B cell (primary cell): Measurements from ENCODE around the gene DYNC1I1. TPM values are rescaled to one million over a fixed set of nuclear protein-coding genes. Genes with fewer than 3 reads are reported as not detected.

ENCODE experiments used
- ATAC-seq: fragments of 200-7000 bp; cut with Tn5 transposase; one replicate; pipeline ENCODE4 v1.10.0; 2021; ENCODE audit warnings: low read depth, mild to moderate bottlenecking, moderate number of reproducible peaks, moderate library complexity
- CTCF ChIA-PET: fragments of 350-600 bp; sonication (Branson Sonifier 250); formaldehyde crosslinking; loops from one replicate; lab custom pipeline; 2021; ENCODE audit warnings: antibody characterized with exemption, inconsistent platforms; lab: Charles Lee
- POLR2A ChIA-PET: fragments of 350-600 bp; sonication (Branson Sonifier 250); formaldehyde crosslinking; loops from one replicate; lab custom pipeline; 2021; ENCODE audit warnings: antibody characterized with exemption; lab: Charles Lee
- DNase-seq: peaks from one replicate; pipeline ENCODE4 v3.0.0; 2013
- H2AFZ ChIP-seq: 2 replicates; pipeline ENCODE4 v1.6.1; 2012; ENCODE audit warnings: mild to moderate bottlenecking, low read depth, low read length; ENCODE audit not compliant: insufficient read depth, poor library complexity, severe bottlenecking
- H3K27ac ChIP-seq, 2 donors: 1 replicate in 1 of 2; 2 replicates in 1 of 2; pipeline ENCODE4 v1.5.1; 2012 to 2013; ENCODE audit warnings: low read length in 2 of 2, mild to moderate bottlenecking in 2 of 2, moderate library complexity in 1 of 2
- H3K27me3 ChIP-seq, 4 experiments: fragments of 200-600 bp in 1 of 4; sonication (generic) in 1 of 4; replicated peaks in 1 of 4; 1 replicate in 2 of 4; 2 replicates in 2 of 4; pipeline versions ENCODE4 v1.6.1 to v1.7.0; 2013 to 2016; ENCODE audit warnings: low read length in 3 of 4, mild to moderate bottlenecking in 2 of 4, mixed read lengths in 1 of 4, moderate library complexity in 1 of 4; ENCODE audit not compliant: insufficient read depth in 4 of 4, control insufficient read depth in 3 of 4; ENCODE audit errors: control extremely low read depth in 1 of 4
- H3K36me3 ChIP-seq, 2 experiments: replicated peaks in 1 of 2; 1 replicate in 1 of 2; 2 replicates in 1 of 2; pipeline versions ENCODE4 v1.6.1 to v1.7.1; 2013; ENCODE audit warnings: low read length in 1 of 2; ENCODE audit not compliant: insufficient read depth in 2 of 2, control insufficient read depth in 1 of 2; ENCODE audit errors: control extremely low read depth in 1 of 2, extremely low read depth in 1 of 2
- H3K4me1 ChIP-seq, 2 donors: fragments of 200-600 bp in 1 of 2; sonication (generic) in 1 of 2; 1 replicate in 1 of 2; 2 replicates in 1 of 2; pipeline versions ENCODE4 v1.5.1 to v1.6.1; 2013 to 2017; ENCODE audit warnings: low read length in 2 of 2; ENCODE audit not compliant: control insufficient read depth in 2 of 2, insufficient read depth in 2 of 2
- H3K4me2 ChIP-seq: replicated peaks from 2 replicates; pipeline ENCODE3; 2012; ENCODE audit warnings: mild to moderate bottlenecking, low read depth, low read length; ENCODE audit not compliant: poor library complexity, severe bottlenecking
- H3K4me3 ChIP-seq, 5 experiments: fragments of 200-600 bp in 1 of 5; sonication (generic) in 1 of 5; 1 replicate in 3 of 5; 2 replicates in 2 of 5; pipeline versions ENCODE4 v1.5.1 to v1.7.0; 2011 to 2016; ENCODE audit warnings: low read length in 4 of 5, mild to moderate bottlenecking in 4 of 5, low read depth in 2 of 5, control low read depth in 1 of 5, moderate library complexity in 1 of 5; ENCODE audit not compliant: insufficient read depth in 1 of 5; ENCODE audit errors: control extremely low read depth in 1 of 5, extremely low read depth in 1 of 5
- H3K79me2 ChIP-seq: fragments of 200-600 bp; sonication (generic); one replicate; pipeline ENCODE4 v1.6.0; 2016; ENCODE audit warnings: low read length; ENCODE audit not compliant: control insufficient read depth, insufficient read depth
- H3K9ac ChIP-seq: fragments of 200-600 bp; sonication (generic); 2 replicates; pipeline ENCODE4 v1.6.1; 2017; ENCODE audit warnings: mild to moderate bottlenecking, low read length, moderate library complexity
- H3K9me3 ChIP-seq, 3 donors: one replicate each; pipeline versions ENCODE4 v1.6.1 to v1.7.1; 2013; ENCODE audit warnings: low read length in 2 of 3; ENCODE audit not compliant: control insufficient read depth in 2 of 3, insufficient read depth in 1 of 3; ENCODE audit errors: control extremely low read depth in 1 of 3
- H4K20me1 ChIP-seq: 2 replicates; pipeline ENCODE4 v1.6.0; 2012; ENCODE audit warnings: mild to moderate bottlenecking, low read length; ENCODE audit not compliant: insufficient read depth, control insufficient read depth, poor library complexity, severe bottlenecking
- H3K27ac Mint-ChIP-seq: one replicate; pipeline ENCODE4 v1.8.0; 2021; ENCODE audit warnings: mixed read lengths
- H3K27me3 Mint-ChIP-seq: one replicate; pipeline ENCODE4 v1.8.0; 2021; ENCODE audit warnings: mixed read lengths
- H3K4me1 Mint-ChIP-seq: one replicate; pipeline ENCODE4 v1.8.0; 2021; ENCODE audit warnings: mixed read lengths
- H3K4me3 Mint-ChIP-seq: one replicate; pipeline ENCODE4 v1.8.0; 2021; ENCODE audit warnings: mixed read lengths
- H3K9me3 Mint-ChIP-seq: one replicate; pipeline ENCODE4 v1.8.0; 2022; ENCODE audit warnings: mixed read lengths; ENCODE audit not compliant: insufficient read depth
- EZH2 ChIP-seq: IDR thresholded peaks from 2 replicates; pipeline ENCODE4 v1.6.1; 2012; ENCODE audit warnings: borderline replicate concordance, low read depth, mild to moderate bottlenecking, moderate library complexity, low read length; ENCODE audit not compliant: insufficient read depth, poor library complexity, severe bottlenecking
- WGBS: methylation state at CpG from one replicate; pipeline ENCODE4 v1.1.5; 2013; ENCODE audit warnings: missing lambda C conversion rate; ENCODE audit not compliant: insufficient coverage; 5-methylcytosine and 5-hydroxymethylcytosine counted together
- intact Hi-C: fragments of 100-400 bp; cut with micrococcal nuclease; formaldehyde crosslinking; loops from one replicate; pipeline ENCODE4 v1.10.0; 2022
- polyA plus RNA-seq: library from polyadenylated mRNA; depleted of rRNA; stranded (reverse); fragments of >200 nt; gene quantifications from 2 replicates; pipeline ENCODE4 v1.2.3, GENCODE V29; 2012
- total RNA-seq, 2 donors: library from RNA; stranded (reverse); fragments of 120-200 nt in 1 of 2; gene quantifications; 1 replicate in 1 of 2; 2 replicates in 1 of 2; pipeline versions ENCODE4 v1.2.3 to v1.2.4, GENCODE V29; 2013 to 2022
- TF ChIP-seq, protein P1 (sequence below): fragments of 200-600 bp; IDR thresholded peaks from one replicate; pipeline ENCODE4 v1.8.0; 2022; ENCODE audit warnings: antibody characterized with exemption, mild to moderate bottlenecking

Gene DYNC1I1
- total and polyA plus RNA-seq, 2 donors (not counting 1 experiment from before 2014, with no cell fraction given): not detected

DNA sequence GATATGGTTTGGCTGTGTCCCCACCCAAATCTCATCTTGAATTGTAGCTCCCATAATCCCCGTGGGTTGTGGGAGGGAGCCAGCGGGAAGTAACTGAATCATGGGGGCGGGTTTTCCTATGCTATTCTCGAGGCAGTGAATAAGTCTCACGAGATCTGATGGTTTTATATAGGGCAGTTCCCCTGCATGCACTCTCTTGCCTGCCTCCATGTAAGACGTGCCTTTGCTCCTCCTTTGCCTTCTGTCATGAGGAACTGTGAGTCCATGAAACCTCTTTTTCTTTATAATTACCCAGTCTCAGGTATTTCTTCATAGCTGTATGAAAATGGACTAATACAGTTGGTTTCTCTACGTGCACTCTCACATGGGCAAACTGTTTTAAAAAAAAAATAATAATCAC is 341.8 kb downstream of the DYNC1I1 start:
- no peaks in the 10 kb centered on the region for H3K27me3 ChIP-seq
- Mint-ChIP-seq H3K27ac (no peak overlapping the region), H3K27me3 (peaks cover 22% of the 10 kb centered on the region), H3K4me1 (no peaks in the 10 kb centered on the region), H3K9me3 (peaks cover 2% of the 10 kb centered on the region), H3K4me3 (no peak overlapping the region)
- no peaks in the 10 kb centered on the region for H3K4me1 ChIP-seq
- no peaks in the 10 kb centered on the region for H3K36me3 ChIP-seq
- CTCF ChIA-PET: no interaction called here
- no peak overlapping the region for H2AFZ ChIP-seq
- no peaks in the 10 kb centered on the region for H3K79me2 ChIP-seq
- H3K27ac ChIP-seq: no peak overlapping the region
- no peak overlapping the region for H3K4me2 ChIP-seq
- intact Hi-C loops: no loop called here
- 88% methylated on average over 3 of the region's 7 CpGs for WGBS
- no peak for ATAC-seq
- POLR2A ChIA-PET: no interaction called here
- no peak overlapping the region for H3K4me3 ChIP-seq
- H3K9me3 ChIP-seq: peaks cover 0 to 3% (median 0%) of the 10 kb centered on the region in 3 donors
- no peak overlapping the region for H3K9ac ChIP-seq
- H4K20me1 ChIP-seq: no peaks in the 10 kb centered on the region
- DNase-seq: no peak
- TF ChIP-seq EZH2: no peak
- TF ChIP-seq, protein P1, sequence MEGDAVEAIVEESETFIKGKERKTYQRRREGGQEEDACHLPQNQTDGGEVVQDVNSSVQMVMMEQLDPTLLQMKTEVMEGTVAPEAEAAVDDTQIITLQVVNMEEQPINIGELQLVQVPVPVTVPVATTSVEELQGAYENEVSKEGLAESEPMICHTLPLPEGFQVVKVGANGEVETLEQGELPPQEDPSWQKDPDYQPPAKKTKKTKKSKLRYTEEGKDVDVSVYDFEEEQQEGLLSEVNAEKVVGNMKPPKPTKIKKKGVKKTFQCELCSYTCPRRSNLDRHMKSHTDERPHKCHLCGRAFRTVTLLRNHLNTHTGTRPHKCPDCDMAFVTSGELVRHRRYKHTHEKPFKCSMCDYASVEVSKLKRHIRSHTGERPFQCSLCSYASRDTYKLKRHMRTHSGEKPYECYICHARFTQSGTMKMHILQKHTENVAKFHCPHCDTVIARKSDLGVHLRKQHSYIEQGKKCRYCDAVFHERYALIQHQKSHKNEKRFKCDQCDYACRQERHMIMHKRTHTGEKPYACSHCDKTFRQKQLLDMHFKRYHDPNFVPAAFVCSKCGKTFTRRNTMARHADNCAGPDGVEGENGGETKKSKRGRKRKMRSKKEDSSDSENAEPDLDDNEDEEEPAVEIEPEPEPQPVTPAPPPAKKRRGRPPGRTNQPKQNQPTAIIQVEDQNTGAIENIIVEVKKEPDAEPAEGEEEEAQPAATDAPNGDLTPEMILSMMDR: no peak

DNA sequence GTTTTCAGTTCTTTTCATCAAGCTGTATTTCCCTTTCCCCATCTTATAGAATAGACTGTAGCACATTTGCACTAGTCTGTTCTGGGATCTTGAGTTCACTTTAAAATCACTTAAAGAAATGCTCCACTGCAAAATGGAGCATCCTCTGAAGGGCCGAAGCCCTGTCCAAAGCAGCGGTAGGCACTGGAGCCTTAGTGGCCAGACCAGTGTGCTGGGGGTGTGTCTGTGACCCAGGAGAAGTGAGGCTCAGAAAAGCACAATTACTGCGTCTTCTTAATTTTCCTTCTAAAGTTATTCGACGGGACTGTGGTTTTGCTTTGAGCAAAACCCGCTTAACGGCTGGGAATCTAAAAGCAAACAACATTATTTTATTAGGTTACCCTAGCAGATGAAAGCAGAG is 343.8 kb downstream of the DYNC1I1 start:
- intact Hi-C loops: no loop called here
- Histone ChIP-seq H2AFZ (no peak overlapping the region), H3K27ac (no peak overlapping the region), H3K27me3 (no peaks in the 10 kb centered on the region), H3K9ac (no peak overlapping the region), H3K79me2 (no peaks in the 10 kb centered on the region), H3K36me3 (peaks cover 0 to 5% of the 10 kb centered on the region in 2 experiments), H3K4me1 (no peaks in the 10 kb centered on the region), H3K4me2 (no peak overlapping the region), H3K9me3 (peaks cover 0 to 3% (median 0%) of the 10 kb centered on the region in 3 donors), H4K20me1 (no peaks in the 10 kb centered on the region), H3K4me3 (no peak overlapping the region)
- no peak for TF ChIP-seq EZH2
- TF ChIP-seq, protein P1: no peak
- ATAC-seq (no peak), DNase-seq (no peak)
- Mint-ChIP-seq H3K27ac (no peak overlapping the region), H3K27me3 (peaks cover 11% of the 10 kb centered on the region), H3K9me3 (peaks cover under 1% of the 10 kb centered on the region), H3K4me3 (no peak overlapping the region), H3K4me1 (no peaks in the 10 kb centered on the region)
- CTCF ChIA-PET: no interaction called here
- POLR2A ChIA-PET: no interaction called here
- 98% methylated on average over 5 of the region's 7 CpGs for WGBS
